Adipocyte (in vitro differentiated cells): ENCODE data around the gene UNC45A.
"Not testable (repeated sequence)": the region's sequence is repeated elsewhere in the genome, so short reads cannot be mapped to it uniquely, and the experiment has no call there.

Experiments used
- DNase-seq: peaks from one replicate; pipeline ENCODE4 v3.0.0-alpha.2; 2015; ENCODE audit warnings: low read depth
- H3K27me3 ChIP-seq: replicated peaks from 2 replicates; pipeline ENCODE4 v1.7.0; 2013; ENCODE audit warnings: mild to moderate bottlenecking, low read length, moderate library complexity; ENCODE audit not compliant: control insufficient read depth, insufficient read depth
- H3K36me3 ChIP-seq: 2 replicates; pipeline ENCODE4 v1.7.0; 2013; ENCODE audit warnings: low read length, mild to moderate bottlenecking, moderate library complexity; ENCODE audit not compliant: control insufficient read depth, insufficient read depth, severe bottlenecking
- H3K4me1 ChIP-seq: 2 replicates; pipeline ENCODE4 v1.7.0; 2013; ENCODE audit warnings: mild to moderate bottlenecking, low read length, moderate library complexity; ENCODE audit not compliant: control insufficient read depth, insufficient read depth
- H3K4me3 ChIP-seq: 2 replicates; pipeline ENCODE4 v1.7.0; 2013; ENCODE audit warnings: mild to moderate bottlenecking, low read length, moderate library complexity
- H3K9ac ChIP-seq: 2 replicates; pipeline ENCODE4 v1.7.0; 2013; ENCODE audit warnings: mild to moderate bottlenecking, low read length, moderate library complexity
- H3K9me3 ChIP-seq: 2 replicates; pipeline ENCODE4 v1.7.0; 2013; ENCODE audit warnings: mild to moderate bottlenecking, low read length, moderate library complexity; ENCODE audit not compliant: control insufficient read depth

Gene UNC45A

DNA sequence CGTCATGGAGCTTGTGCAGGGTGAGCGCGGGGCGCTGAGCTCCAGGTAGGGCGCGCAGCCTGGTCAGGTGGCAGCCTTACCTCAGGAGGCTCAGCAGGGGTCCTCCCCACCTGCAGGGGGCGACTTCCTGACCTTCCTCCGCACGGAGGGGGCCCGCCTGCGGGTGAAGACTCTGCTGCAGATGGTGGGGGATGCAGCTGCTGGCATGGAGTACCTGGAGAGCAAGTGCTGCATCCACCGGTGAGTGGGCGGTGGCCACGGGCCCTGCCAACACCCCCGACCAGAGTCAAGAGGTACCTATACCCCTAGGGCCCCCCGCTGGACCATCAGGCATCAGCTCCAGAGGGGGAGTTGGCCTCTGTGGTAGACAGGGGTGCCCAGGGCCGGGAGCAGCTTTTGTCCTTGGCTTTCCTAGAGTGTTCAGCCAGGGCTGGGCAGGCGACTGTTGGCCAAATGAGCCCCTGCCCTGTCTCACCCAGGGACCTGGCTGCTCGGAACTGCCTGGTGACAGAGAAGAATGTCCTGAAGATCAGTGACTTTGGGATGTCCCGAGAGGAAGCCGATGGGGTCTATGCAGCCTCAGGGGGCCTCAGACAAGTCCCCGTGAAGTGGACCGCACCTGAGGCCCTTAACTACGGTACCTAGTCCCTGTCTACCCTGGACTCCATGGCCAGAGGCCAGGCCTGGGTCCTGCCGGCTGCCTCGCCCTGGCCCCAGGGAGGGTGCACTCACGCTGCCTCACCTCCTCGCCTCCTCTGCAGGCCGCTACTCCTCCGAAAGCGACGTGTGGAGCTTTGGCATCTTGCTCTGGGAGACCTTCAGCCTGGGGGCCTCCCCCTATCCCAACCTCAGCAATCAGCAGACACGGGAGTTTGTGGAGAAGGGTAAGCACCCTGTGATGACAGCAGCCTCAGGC, 41.7 kb upstream of the UNC45A start:
- no peaks in the 10 kb centered on the region for H3K27me3 ChIP-seq
- H3K36me3 ChIP-seq = peaks cover 28% of the 10 kb centered on the region
- no peaks in the 10 kb centered on the region for H3K9me3 ChIP-seq
- H3K4me1 ChIP-seq = no peaks in the 10 kb centered on the region
- no peak overlapping the region for H3K4me3 ChIP-seq
- no peak for DNase-seq
- H3K9ac ChIP-seq = no peak overlapping the region

DNA sequence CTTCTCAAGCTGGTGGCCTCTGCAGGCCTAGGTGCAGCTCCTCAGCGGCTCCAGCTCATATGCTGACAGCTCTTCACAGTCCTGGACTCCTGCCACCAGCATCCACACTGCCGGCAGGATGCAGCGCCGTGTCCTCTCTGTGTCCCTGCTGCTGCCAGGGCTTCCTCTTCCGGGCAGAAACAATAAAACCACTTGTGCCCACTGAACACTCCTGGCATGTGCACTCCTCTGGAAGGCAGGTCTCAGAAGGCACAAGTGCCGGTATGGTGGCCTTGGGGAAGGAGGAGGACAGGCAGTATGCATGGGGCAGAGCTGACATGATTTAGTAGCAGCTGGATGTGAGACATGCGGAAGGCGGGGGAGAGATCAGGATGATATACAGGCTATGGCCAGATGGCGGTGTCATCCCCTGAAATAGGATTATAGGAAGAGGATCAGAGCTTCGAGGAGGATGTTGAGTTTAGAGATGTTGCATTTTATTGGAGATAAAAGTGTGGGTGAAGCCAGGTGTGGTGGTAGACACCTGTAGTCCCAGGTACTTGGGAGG, 39.4 kb upstream of the UNC45A start:
- no peaks in the 10 kb centered on the region for H3K4me1 ChIP-seq
- no peaks in the 10 kb centered on the region for H3K9me3 ChIP-seq
- DNase-seq = no peak
- H3K36me3 ChIP-seq = peaks cover 25% of the 10 kb centered on the region
- H3K4me3 ChIP-seq = no peak overlapping the region
- no peak overlapping the region for H3K9ac ChIP-seq
- no peaks in the 10 kb centered on the region for H3K27me3 ChIP-seq

- H3K36me3 ChIP-seq = peaks cover 17% of the 10 kb centered on the region
- H3K9me3 ChIP-seq, H3K9ac ChIP-seq, H3K4me3 ChIP-seq, H3K27me3 ChIP-seq, H3K4me1 ChIP-seq, DNase-seq: not testable (repeated sequence)
Observed at GRCh38 chr15:90897131-90897655, 37.9 kb upstream of the UNC45A start.

DNA sequence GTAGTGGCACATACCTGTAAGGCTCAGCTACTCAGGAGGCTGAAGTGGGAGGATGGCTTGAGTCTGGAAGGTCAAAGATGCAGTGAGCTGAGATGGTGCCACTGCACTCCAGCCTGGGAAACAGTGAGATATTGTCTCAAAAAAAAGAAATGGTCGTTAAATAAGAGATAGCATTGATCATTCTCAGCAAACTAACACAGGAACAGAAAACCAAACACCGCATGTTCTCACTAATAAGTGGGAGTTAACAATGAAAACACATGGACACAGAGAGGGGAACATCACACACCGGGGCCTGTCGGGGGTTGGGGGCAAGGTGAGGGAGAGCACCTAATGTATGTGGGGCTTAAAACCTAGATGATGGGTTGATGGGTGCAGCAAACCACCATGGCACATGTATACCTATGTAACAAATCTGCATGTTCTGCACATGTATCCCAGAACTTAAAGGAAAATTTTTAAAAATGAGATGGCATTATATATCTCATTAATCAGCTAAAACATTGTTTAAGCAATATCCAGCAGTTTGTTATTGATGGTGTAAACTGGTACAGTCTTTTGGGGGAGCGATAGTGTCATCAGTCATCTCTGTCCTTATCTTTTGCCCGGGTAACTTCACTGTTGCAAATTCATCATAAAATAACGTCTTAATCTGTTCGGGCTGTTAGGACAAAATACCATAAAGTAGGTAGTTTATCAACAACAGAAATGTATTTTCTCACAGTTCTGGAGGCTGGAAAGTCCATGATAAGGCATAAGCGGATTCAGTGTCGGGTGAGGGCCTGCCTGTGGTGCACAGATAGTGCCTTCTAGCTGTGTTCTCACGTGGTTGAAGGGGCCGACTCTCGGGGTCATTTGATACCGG, 33.7 kb upstream of the UNC45A start:
- Histone ChIP-seq H3K9ac (peak overlapping the region; percentile 94), H3K9me3 (no peaks in the 10 kb centered on the region), H3K4me1 (peaks cover 14% of the 10 kb centered on the region), H3K27me3 (no peaks in the 10 kb centered on the region), H3K36me3 (peaks cover 11% of the 10 kb centered on the region), H3K4me3 (peak overlapping the region; percentile 89)
- peak; percentile 14 for DNase-seq

DNA sequence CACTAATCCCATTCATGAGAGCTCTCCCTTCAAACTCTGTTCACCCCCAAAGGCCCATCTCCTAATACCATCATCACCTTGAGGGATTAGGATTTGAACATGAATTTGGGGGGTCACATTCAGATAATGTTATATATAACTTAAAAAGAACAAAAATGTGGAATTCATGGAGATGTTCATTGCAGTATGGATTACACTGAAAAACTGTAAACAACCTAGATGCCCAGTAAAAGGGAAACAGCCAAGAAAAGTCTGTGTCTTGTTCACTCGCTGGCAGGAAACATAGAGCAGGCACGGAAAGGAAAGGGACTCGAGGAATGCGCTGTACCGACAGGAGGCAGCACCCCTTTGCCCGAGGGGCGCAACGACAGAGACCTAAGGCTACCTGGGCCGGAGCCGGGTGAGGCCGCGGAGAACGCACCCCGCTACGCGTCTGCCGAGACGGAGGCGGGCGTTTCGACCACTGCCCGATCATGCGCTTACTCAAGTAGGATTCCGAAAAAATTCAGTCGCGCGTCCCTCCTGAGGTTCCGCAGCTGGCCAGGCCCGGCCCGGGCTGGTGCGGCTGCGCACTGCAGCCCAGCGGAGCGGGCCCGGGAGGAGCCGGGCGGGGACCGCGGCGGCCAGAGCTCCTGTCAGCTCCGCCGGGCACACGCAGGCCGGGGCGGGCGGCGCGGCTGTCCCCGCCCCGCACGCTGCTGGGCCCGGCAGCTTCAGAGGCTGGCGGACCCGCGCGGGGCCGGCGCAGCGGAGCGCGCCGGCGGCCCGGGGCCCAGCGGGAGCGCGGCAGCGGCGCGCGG, 32.8 kb upstream of the UNC45A start:
- Histone ChIP-seq H3K9me3 (no peaks in the 10 kb centered on the region), H3K4me3 (peak overlapping the region; percentile 89), H3K9ac (peak overlapping the region; percentile 94), H3K4me1 (peaks cover 16% of the 10 kb centered on the region), H3K27me3 (no peaks in the 10 kb centered on the region), H3K36me3 (peaks cover 20% of the 10 kb centered on the region)
- DNase-seq = peak; percentile 92

GRCh38 chr15:90902840-90903732, 32.0 kb upstream of the UNC45A start, which contains the start of gene MAN2A2:
Gene MAN2A2 (plus strand): TSS chr15:90903302. CDS start chr15:90904208, 906 bp downstream.
- peaks cover 22% of the 10 kb centered on the region for H3K36me3 ChIP-seq
- no peaks in the 10 kb centered on the region for H3K9me3 ChIP-seq
- H3K4me1 ChIP-seq = peaks cover 24% of the 10 kb centered on the region
- peak within 1 kb of the TSS; percentile 94 for H3K9ac ChIP-seq
- no peaks in the 10 kb centered on the region for H3K27me3 ChIP-seq
- DNase-seq = peak; percentile 80
- H3K4me3 ChIP-seq = peak within 1 kb of the TSS; percentile 89

DNA sequence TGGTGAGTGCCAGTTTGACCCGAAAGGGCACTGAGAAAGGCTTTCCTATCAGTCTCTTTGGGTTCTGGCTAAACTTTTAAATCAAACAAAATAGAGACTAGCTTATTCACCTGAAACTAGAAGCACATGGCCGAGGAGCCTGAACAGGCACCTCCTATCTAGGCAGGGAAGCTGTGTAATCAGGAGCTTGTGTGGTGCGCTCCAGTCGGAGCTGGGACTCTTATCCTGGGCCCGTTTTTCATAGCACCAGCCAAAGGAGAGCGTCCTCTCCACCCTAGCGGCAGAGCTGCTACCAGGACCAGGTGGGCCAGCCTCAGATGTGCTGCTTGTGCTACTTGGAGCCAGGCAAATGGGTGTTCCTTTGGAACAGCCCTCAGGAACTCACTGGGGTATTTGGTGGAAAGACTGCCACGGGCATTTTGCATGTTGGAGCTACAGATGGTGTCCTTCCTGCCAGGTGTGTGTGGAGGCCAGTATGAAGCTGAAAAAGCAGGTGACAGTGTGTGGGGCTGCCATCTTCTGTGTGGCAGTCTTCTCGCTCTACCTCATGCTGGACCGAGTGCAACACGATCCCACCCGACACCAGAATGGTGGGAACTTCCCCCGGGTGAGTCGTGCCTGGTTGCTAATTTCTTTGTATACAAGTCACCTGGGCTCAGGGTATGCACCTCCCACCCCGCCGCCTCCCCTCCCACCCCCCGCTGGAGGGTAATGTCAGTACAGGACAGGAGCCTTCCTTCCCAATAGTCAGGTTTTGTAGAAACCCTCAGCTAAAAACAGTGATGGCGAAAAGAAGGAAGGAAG, 31.1 kb upstream of the UNC45A start:
- no peaks in the 10 kb centered on the region for H3K27me3 ChIP-seq
- H3K36me3 ChIP-seq = peaks cover 22% of the 10 kb centered on the region
- no peak for DNase-seq
- no peaks in the 10 kb centered on the region for H3K9me3 ChIP-seq
- peak overlapping the region; percentile 80 for H3K9ac ChIP-seq
- H3K4me1 ChIP-seq = peaks cover 27% of the 10 kb centered on the region
- peak overlapping the region; percentile 80 for H3K4me3 ChIP-seq

DNA sequence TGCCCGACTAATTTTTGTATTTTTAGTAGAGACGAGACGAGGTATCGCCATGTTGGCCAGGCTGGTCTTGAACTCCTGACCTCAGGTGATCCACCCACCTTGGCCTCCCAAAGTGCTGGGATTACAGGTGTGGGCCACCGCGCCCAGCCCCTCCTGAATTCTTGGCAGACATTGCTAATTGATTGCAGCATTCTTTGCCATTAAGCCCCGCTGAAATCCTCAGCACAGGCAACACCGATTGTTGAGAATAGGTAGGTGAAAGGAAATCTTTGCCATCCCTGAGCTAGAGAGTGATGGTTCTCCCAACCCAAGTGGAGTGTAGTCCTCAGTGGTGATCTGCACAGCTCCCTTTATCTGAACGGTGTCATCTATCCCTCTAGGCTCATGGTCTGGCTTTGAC, 30.3 kb upstream of the UNC45A start:
- H3K27me3 ChIP-seq = no peaks in the 10 kb centered on the region
- H3K4me1 ChIP-seq = peaks cover 27% of the 10 kb centered on the region
- H3K36me3 ChIP-seq = peaks cover 22% of the 10 kb centered on the region
- no peak overlapping the region for H3K9ac ChIP-seq
- no peak for DNase-seq
- no peak overlapping the region for H3K4me3 ChIP-seq
- no peaks in the 10 kb centered on the region for H3K9me3 ChIP-seq

GRCh38 chr15:90905306-90906180, 29.5 kb upstream of the UNC45A start:
- Histone ChIP-seq H3K27me3 (no peaks in the 10 kb centered on the region), H3K9ac (no peak overlapping the region), H3K4me1 (peaks cover 27% of the 10 kb centered on the region), H3K4me3 (no peak overlapping the region), H3K9me3 (no peaks in the 10 kb centered on the region), H3K36me3 (peaks cover 29% of the 10 kb centered on the region)
- DNase-seq = no peak
